Activated T-helper 1 cell treated with Interleukin-2 at 50 U/mL for 16 hours (primary cell): ENCODE results near the gene DAPP1.
A peak's percentile ranks its signal among the peaks of the same experiment; 100 is the strongest.
"Not testable (repeated sequence)": the region's sequence is repeated elsewhere in the genome, so short reads cannot be mapped to it uniquely, and the experiment has no call there.

Source experiments
- DNase-seq: peaks from one replicate; pipeline ENCODE4 v3.0.0-alpha.2; 2020; ENCODE audit warnings: low read depth

The DAPP1 gene

GRCh38 chr4:99816545-99817308 lies at the start of gene DAPP1:
TSS of gene DAPP1 (plus strand) at chr4:99816827. CDS start at chr4:99816914, 87 bp downstream.
- peak; percentile 63 for DNase-seq

GRCh38 chr4:99770842-99771241 lies 45.8 kb upstream of the DAPP1 start:
- DNase-seq, result not testable (repeated sequence)

- no peak for DNase-seq
These were observed 32.7 kb upstream of the DAPP1 start for GRCh38 chr4:99783940-99784339.

- no peak for DNase-seq
These were observed 31.8 kb upstream of the DAPP1 start for GRCh38 chr4:99784842-99785241.

GRCh38 chr4:99790796-99791617 lies 25.6 kb upstream of the DAPP1 start:
- no peak for DNase-seq

- DNase-seq, result no peak
These were observed 16.2 kb upstream of the DAPP1 start for GRCh38 chr4:99800332-99801004.

GRCh38 chr4:99801005-99801699 lies 15.5 kb upstream of the DAPP1 start:
- no peak for DNase-seq

GRCh38 chr4:99803566-99804101 lies 13.0 kb upstream of the DAPP1 start:
- no peak for DNase-seq

GRCh38 chr4:99806545-99806944 lies 10.1 kb upstream of the DAPP1 start:
- no peak for DNase-seq

GRCh38 chr4:99807666-99808065 lies 9.0 kb upstream of the DAPP1 start:
- DNase-seq, result no peak

GRCh38 chr4:99808260-99808857 lies 8.3 kb upstream of the DAPP1 start:
- DNase-seq, result peak; percentile 48

- no peak for DNase-seq
These were observed 7.3 kb upstream of the DAPP1 start for GRCh38 chr4:99809326-99809725.

- DNase-seq, result no peak
These were observed 6.1 kb upstream of the DAPP1 start for GRCh38 chr4:99810536-99810935.

GRCh38 chr4:99811117-99811516 lies 5.5 kb upstream of the DAPP1 start:
- no peak for DNase-seq

GRCh38 chr4:99811850-99812249 lies 4.8 kb upstream of the DAPP1 start:
- DNase-seq, result no peak

GRCh38 chr4:99815597-99816011 lies 1.0 kb upstream of the DAPP1 start:
- DNase-seq, result no peak

- DNase-seq, result no peak
These were observed 773 bp downstream of the DAPP1 start for GRCh38 chr4:99817309-99817890.

- no peak for DNase-seq
These were observed 2.0 kb downstream of the DAPP1 start for GRCh38 chr4:99818661-99819060.

GRCh38 chr4:99821918-99822503 lies 5.4 kb downstream of the DAPP1 start:
- no peak for DNase-seq

- DNase-seq, result no peak
These were observed 6.1 kb downstream of the DAPP1 start for GRCh38 chr4:99822734-99823133.
